Omental fat pad (tissue), 4 donors: ENCODE data around the gene EFCC1. TPM values are rescaled to one million over a fixed set of nuclear protein-coding genes. Genes with fewer than 3 reads are reported as not detected.
"Not testable (repeated sequence)": the region's sequence is repeated elsewhere in the genome, so short reads cannot be mapped to it uniquely, and the experiment has no call there.

Experiments
- ATAC-seq: fragments of 150-250 bp; one replicate; pipeline ENCODE4 v1.9.1; 2016; ENCODE audit warnings: mild to moderate bottlenecking, moderate library complexity; ENCODE audit not compliant: low FRiP score
- DNase-seq: peaks from one replicate; pipeline ENCODE4 v3.0.0-alpha.2; 2019; ENCODE audit warnings: low spot score
- total RNA-seq, 4 donors: library from RNA; depleted of rRNA; stranded (reverse); fragments of >200 nt; gene quantifications; one replicate each; pipeline ENCODE4 v1.1.0, GENCODE V29; 2016
- TF ChIP-seq, protein P1 (sequence below), 3 donors: fragments of 450-650 bp; IDR thresholded peaks; one replicate each; pipeline ENCODE4 v1.5.1; 2016 to 2017; ENCODE audit warnings: antibody characterized with exemption in 3 of 3, mild to moderate bottlenecking in 3 of 3, moderate library complexity in 2 of 3

The EFCC1 gene
- total RNA-seq, 4 donors from 2014 or later = 0.72 to 6.3 (median 1.2) TPM

DNA sequence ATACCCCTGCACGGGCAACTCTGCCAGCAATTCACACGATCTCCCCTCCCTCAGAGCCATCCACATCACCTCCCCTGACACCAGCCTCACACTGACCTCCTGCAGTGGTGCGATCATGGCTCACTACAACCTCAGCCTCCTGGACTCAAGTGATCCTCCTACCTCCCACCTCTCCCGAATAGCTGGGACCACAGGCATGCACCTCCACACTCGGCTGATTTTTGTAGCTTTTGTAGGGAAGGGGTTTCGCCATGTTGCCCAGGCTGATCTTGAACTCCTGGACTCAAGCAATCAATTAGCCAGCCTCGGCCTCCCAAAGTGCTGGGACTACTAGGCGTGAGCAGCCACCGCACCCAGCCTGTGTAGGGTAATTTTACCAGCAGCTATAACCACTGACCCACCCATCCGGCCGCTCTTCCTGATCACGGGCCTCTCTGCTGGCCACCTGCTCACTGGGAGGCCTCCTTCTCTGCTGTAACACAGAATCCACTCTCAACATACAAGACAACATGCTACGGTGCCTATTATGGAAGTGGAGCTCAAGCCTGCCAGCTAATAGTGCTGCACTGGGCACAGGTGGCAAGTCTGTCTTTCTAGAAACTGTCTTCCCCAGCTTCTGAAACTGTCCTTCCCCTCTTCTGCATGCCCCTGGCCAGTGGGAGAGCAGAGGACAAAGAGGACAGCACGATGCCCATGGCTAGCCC lies 64.1 kb downstream of the EFCC1 start:
- ATAC-seq (no peak), DNase-seq (no peak)
- TF ChIP-seq, protein P1, sequence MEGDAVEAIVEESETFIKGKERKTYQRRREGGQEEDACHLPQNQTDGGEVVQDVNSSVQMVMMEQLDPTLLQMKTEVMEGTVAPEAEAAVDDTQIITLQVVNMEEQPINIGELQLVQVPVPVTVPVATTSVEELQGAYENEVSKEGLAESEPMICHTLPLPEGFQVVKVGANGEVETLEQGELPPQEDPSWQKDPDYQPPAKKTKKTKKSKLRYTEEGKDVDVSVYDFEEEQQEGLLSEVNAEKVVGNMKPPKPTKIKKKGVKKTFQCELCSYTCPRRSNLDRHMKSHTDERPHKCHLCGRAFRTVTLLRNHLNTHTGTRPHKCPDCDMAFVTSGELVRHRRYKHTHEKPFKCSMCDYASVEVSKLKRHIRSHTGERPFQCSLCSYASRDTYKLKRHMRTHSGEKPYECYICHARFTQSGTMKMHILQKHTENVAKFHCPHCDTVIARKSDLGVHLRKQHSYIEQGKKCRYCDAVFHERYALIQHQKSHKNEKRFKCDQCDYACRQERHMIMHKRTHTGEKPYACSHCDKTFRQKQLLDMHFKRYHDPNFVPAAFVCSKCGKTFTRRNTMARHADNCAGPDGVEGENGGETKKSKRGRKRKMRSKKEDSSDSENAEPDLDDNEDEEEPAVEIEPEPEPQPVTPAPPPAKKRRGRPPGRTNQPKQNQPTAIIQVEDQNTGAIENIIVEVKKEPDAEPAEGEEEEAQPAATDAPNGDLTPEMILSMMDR (IDR thresholded peaks at IDR 0.05) = no peak

DNA sequence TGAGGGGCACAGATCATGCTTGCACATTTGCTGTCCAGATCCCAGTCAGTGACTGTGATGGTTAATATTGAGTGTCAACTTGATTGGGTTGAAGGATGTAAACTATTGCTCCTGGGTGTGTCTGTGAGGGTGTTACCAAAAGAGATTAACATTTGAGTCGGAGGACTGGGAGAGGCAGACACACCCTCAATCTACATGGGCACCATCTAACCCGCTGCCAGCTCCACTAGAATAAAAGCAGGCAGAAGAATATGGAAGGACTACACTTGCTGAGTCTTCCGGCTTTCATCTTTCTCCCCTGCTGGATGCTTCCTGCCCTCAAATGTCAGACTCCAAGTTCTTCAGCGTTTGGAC lies 64.6 kb downstream of the EFCC1 start:
- ATAC-seq (no peak), DNase-seq (no peak)
- TF ChIP-seq, protein P1 (IDR thresholded peaks at IDR 0.05) = no peak

- ATAC-seq, DNase-seq: not testable (repeated sequence)
These were observed 66.6 kb downstream of the EFCC1 start for GRCh38 chr3:129067719-129068118.

- TF ChIP-seq, protein P1 (IDR thresholded peaks at IDR 0.05) = no peak
- ATAC-seq = peak; percentile 37
- no peak for DNase-seq
These were observed 67.3 kb downstream of the EFCC1 start for GRCh38 chr3:129068291-129068886.

GRCh38 chr3:129069313-129070085 lies 68.4 kb downstream of the EFCC1 start:
- DNase-seq, ATAC-seq: not testable (repeated sequence)

GRCh38 chr3:129070086-129070885 lies 69.2 kb downstream of the EFCC1 start:
- ATAC-seq = no peak
- TF ChIP-seq, protein P1 (IDR thresholded peaks at IDR 0.05) = no peak
- DNase-seq = no peak

DNA sequence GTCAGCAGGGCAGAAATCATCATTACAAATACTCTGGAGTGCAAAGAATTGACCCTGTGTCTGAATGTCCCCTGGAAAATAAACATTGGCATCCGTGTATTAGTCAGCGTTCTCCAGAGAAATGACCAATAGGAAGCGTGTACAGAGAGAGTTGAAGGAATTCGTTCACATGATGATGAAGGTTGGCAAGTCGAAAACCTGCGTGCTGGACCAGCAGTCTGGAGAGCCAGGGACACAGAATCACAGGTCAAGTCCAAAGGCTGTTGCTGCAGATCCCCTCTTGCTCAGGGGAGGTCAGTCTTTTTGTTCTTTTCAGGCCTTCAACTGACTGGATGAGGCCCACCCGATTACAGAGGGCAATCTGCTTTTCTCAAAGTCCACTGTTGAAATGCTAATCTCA lies 76.1 kb downstream of the EFCC1 start:
- no peak for DNase-seq

More for the DNA sequence above, 76.1 kb downstream of the EFCC1 start:
- ATAC-seq = no peak
- TF ChIP-seq, protein P1 (IDR thresholded peaks at IDR 0.05) = no peak
